Kidney glomerular epithelial cell (primary cell): ENCODE results near the gene NOXA1.

Source experiments
- DNase-seq: peaks from one replicate; lab custom pipeline; 2025; lab: John Stamatoyannopoulos, UW

Gene NOXA1

GRCh38 chr9:137387114-137387890, 35.9 kb upstream of the NOXA1 start:
- no peak for DNase-seq

GRCh38 chr9:137387891-137388560, 35.2 kb upstream of the NOXA1 start:
- no peak for DNase-seq

DNA sequence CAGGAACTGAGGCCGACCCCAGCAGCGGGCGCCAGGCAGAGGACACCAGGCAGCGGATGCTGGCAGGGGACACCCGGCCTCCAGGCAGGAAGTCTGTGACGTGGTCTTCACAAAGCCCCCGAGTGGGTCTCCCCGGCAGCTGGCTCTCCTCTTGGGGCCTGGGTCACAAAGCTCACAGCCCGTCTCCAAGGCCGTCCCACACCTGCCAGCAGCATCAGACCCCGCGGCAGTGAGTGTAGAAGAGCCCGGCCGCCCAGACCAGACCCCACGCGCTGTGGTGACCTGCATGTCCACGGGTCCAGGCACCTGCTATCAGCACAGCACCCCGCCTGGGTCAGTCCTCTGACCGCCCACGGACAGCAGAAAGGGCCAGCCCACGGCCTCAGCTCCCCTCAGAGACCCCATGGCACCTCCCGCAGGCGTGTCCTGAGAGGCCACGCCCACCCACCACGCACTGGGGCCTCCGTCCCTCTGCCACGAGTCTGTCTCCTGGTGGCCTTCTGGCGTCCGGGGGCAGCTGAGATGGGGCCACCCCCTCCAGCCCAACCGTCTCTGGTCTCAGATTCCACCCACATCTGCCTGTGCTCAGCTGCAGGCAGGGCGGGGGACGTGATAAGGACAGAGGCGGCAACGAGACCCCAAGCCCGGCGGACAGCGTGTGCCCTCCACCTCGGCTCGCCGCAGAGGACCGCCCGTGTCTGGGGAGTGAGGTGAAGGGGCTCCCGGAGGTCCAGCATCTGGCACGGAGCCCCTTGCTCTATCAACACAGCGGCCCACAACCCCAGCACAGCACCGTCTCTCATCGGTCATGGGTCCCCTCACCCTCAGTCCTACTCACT, 34.4 kb upstream of the NOXA1 start:
- DNase-seq = no peak

DNA sequence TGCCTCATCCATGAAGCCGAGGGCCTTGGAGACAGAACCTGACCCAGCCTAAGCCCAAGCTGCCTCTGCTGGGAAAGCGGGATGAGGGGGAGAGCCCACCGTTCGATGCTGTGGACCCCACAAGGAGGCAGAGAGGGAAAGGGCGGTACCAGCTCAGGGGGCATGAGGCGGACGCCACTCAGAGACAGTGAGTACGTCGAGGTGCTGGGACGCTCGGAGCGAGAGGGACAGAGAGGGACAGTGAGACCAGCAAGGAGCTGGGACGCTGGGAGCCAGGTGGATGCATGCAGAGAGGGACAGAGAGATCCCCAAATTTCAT, 33.8 kb upstream of the NOXA1 start:
- no peak for DNase-seq

GRCh38 chr9:137390553-137391410, 32.4 kb upstream of the NOXA1 start:
- DNase-seq = no peak

- no peak for DNase-seq
These were observed 31.8 kb upstream of the NOXA1 start for GRCh38 chr9:137391411-137391754.

- DNase-seq = no peak
These were observed 30.8 kb upstream of the NOXA1 start for GRCh38 chr9:137392232-137393007.

- no peak for DNase-seq
These were observed 29.7 kb upstream of the NOXA1 start for GRCh38 chr9:137393176-137394150.

DNA sequence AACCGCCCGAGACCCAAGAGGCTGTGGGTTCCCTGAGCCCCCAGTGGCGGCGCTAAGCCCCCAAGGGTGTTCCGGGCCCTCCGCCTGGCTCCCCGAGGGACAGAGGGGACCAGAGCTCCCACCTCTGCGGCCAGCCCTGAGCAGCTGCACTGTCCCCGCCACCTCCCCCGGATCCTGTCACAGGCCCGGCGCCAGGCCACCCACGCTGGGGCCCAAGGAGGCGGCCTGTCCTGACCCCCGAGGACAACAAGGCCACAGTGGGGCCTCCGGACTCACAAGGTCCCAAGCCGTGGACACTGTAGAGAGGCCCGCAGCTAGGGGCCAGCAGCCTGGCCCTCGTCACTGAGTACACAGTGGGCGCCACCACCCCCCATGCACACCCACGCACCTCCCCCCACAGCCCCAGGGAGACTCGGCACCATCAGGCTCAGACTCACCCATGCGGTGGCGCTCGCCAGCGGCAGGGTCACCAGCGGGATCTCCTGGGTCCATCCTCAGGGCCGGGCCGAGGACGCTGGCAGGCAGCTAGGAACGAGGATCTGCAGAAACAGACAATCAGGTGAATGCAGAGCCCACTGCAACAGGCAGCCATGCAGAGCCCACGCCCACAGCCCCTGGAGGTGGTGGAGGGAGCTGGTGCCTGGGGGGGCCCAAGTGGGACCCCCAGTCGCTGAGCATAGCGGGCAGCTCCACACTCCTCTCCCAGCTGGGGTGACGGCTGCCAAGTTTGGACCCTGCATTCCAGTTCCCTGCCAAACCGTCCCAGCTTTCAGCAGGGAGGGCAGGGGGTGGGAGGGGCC, 28.1 kb upstream of the NOXA1 start:
- no peak for DNase-seq

DNA sequence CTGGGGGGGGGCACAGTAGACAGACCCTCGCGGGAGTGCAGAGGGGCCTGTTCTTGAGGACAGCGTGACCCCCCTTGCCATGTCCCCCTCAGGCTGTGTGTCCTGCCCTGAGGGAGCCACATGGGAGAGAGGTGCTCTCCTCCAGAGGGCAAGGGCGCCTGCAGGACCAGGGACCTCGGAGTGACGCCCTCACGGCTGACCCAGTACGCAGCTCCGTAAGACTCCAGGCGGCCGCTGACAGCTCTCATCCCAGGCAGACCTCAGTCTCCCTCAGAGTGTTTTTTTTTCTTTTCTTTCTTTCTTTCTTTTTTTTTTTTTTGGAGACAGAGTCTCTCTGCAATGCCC, 27.6 kb upstream of the NOXA1 start:
- no peak for DNase-seq

GRCh38 chr9:137396227-137396626, 27.0 kb upstream of the NOXA1 start:
- DNase-seq = no peak

GRCh38 chr9:137396634-137397367, 26.4 kb upstream of the NOXA1 start:
- DNase-seq = no peak

DNA sequence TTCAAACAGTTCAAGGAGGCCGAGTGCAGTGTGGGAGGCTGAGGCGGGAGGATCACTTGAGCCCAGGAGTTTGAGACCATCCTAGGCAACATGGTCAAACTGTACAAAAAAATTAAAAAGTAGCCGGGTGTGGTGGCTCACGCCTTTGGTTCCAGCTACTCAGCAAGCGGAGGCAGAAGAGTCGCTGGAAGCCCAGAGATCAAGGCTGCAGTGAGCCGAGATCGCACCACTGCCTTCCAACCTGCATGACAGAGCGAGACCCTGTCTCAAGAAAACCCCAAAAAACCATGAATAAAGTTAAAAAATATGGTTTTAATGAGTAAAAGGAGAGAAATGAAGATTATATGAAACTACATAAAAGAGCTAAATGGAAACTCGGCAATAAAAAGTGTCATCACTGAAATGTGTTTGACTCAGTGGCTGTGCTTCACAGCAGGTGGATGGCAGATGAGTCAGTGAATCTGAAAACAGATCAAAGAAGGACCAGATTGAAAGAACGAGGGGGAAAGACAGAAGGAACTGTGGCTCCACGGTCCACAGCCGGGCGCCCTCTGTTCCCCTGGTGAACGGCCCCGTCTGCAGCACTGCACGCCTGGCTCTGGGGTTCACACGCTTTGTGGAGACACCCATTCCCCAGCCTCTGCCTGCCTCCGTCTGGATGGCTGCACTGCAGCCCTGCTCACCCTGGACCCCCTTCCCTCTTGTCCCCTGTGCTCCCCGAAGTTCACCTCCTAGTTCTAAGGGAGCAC, 25.3 kb upstream of the NOXA1 start:
- no peak for DNase-seq

- no peak for DNase-seq
These were observed 24.4 kb upstream of the NOXA1 start for GRCh38 chr9:137398561-137399468.

- no peak for DNase-seq
These were observed 20.4 kb upstream of the NOXA1 start for GRCh38 chr9:137402746-137403145.

GRCh38 chr9:137403269-137403668, 19.9 kb upstream of the NOXA1 start:
- DNase-seq = no peak
